OCI-LY1 (cell line): ENCODE results near the gene CIDEC.

Experiments
- CTCF ChIP-seq: fragments of 200-600 bp; sonication (generic), shearing (Covaris generic); IDR thresholded peaks from 2 replicates; pipeline ENCODE4 v1.5.1; 2017; ENCODE audit warnings: mild to moderate bottlenecking, antibody characterized with exemption, low read length, moderate library complexity, mixed read lengths
- EZH2 ChIP-seq: fragments of 200-600 bp; sonication (generic), shearing (Covaris generic); IDR thresholded peaks from 2 replicates; pipeline ENCODE4 v1.8.0; 2017; ENCODE audit warnings: borderline replicate concordance, mixed run types, mild to moderate bottlenecking, antibody characterized with exemption, low read length, moderate library complexity, mixed read lengths

DNA sequence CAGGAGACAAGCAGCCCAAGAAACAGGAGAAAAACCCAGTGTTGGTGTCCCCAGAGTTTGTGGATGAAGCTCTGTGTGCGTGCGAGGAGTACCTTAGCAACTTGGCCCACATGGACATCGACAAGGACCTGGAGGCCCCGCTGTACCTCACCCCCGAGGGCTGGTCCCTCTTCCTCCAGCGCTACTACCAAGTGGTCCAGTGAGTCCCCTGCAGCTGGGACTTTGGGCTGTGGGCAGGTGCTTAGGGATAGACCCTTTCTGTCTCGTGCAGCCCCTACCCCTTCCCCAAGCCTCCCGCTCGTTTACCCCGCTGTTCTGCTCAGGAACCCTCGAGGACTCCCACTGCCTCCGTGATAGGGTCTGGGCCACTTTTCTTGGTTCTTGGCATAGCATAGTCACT is 59.5 kb downstream of the CIDEC start:
- TF ChIP-seq CTCF, result no peak
- no peak for TF ChIP-seq EZH2
